NCI-H1694 treated with DMSO at 0.1 percent for 48 hours (cell line): Measurements from ENCODE around the gene EVPL.
A peak's percentile ranks its signal among the peaks of the same experiment; 100 is the strongest.
"Not testable (repeated sequence)": the region's sequence is repeated elsewhere in the genome, so short reads cannot be mapped to it uniquely, and the experiment has no call there.

Experiments used
- DNase-seq: peaks from one replicate; lab custom pipeline; 2025; lab: John Stamatoyannopoulos, UW

Gene EVPL

GRCh38 chr17:75996665-75997590 is 30.2 kb downstream of the EVPL start:
- no peak for DNase-seq

GRCh38 chr17:75995385-75995925 is 31.7 kb downstream of the EVPL start:
- no peak for DNase-seq

- DNase-seq = no peak
Measured at GRCh38 chr17:75994802-75995370, 32.2 kb downstream of the EVPL start.

GRCh38 chr17:75991396-75991795 is 35.7 kb downstream of the EVPL start:
- no peak for DNase-seq

- no peak for DNase-seq
Measured at GRCh38 chr17:75987041-75987440, 40.1 kb downstream of the EVPL start.

- no peak for DNase-seq
Measured at GRCh38 chr17:75985986-75986385, 41.1 kb downstream of the EVPL start.

- no peak for DNase-seq
Measured at GRCh38 chr17:75983501-75984181, 43.5 kb downstream of the EVPL start.

GRCh38 chr17:75981019-75981615 is 46.0 kb downstream of the EVPL start:
- no peak for DNase-seq

- DNase-seq = no peak
Measured at GRCh38 chr17:75980188-75981018, 46.7 kb downstream of the EVPL start.

- DNase-seq = no peak
Measured at GRCh38 chr17:75979705-75980187, 47.4 kb downstream of the EVPL start.

GRCh38 chr17:75978938-75979704 is 48.0 kb downstream of the EVPL start, which contains the start of the genes ACOX1 and TEN1:
Gene ACOX1, minus strand, starts transcription at chr17:75979166. Its CDS starts 93 bp downstream, at chr17:75979073.
Gene TEN1, plus strand, starts transcription at chr17:75979240. Its CDS starts 6,953 bp downstream, at chr17:75986193.
- peak; percentile 95 for DNase-seq

- no peak for DNase-seq
Measured at GRCh38 chr17:75976175-75976848, 50.8 kb downstream of the EVPL start.

GRCh38 chr17:75975757-75976174 is 51.3 kb downstream of the EVPL start:
- no peak for DNase-seq

- not testable (repeated sequence) for DNase-seq
Measured at GRCh38 chr17:75975187-75975586, 51.9 kb downstream of the EVPL start.

- no peak for DNase-seq
Measured at GRCh38 chr17:75970626-75971025, 56.5 kb downstream of the EVPL start.

GRCh38 chr17:75970011-75970523 is 57.0 kb downstream of the EVPL start:
- no peak for DNase-seq

- not testable (repeated sequence) for DNase-seq
Measured at GRCh38 chr17:75969044-75969443, 58.1 kb downstream of the EVPL start.

- no peak for DNase-seq
Measured at GRCh38 chr17:75965468-75965867, 61.6 kb downstream of the EVPL start.

GRCh38 chr17:75959839-75960511 is 67.1 kb downstream of the EVPL start:
- no peak for DNase-seq
